ENCODE measurements around the gene RNF41.
A peak's percentile ranks its signal among the peaks of the same experiment; 100 is the strongest.

The RNF41 gene

GRCh38 chr12:56243731-56244181 is 22.0 kb upstream of the RNF41 start:
- no peak for DNase-seq (ENCODE audit: low read depth)

DNA sequence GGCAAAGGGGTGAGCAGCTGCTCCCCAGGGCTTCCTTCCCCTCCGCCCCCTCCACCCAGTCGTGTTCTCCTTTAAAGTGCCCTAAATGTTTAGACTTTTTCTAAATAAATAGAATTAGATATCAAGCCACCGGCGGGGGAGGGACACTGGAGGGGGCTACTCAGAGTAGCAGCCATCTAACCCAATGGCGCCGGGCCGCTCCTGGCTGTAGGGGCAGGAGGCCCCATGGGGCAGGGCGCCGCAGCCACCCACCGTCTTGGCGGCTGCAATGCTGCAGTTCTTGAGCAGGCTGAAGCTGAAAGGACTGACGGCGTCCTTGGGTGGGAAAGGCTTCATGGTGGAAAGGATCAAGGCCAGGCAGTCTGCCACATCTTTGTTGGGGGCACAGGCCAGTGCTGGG is 21.3 kb upstream of the RNF41 start:
- DNase-seq (ENCODE audit: low read depth) = no peak

GRCh38 chr12:56241424-56242303 is 19.9 kb upstream of the RNF41 start:
- DNase-seq (ENCODE audit: low read depth) = no peak

DNA sequence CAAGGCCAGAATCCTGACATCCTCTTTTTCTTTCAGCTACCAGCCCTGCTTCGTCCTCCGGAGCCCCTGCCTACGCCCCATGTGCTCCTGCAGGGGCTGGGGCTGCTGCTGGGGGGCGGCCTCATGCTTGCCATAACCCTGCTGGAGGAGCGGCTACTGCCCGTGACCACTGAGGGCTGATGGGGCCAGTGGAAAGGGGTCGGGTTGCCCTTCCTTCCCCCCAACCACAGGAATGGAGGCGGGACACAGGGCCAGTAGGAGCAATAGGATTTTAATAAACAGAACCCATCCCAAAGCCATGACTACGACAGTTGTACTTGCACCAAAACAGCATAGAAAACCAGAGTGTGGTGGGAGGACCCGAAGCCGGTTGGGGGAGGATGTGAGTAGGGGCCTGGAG is 15.8 kb upstream of the RNF41 start:
- no peak for DNase-seq (ENCODE audit: low read depth)

GRCh38 chr12:56236985-56237384 is 15.3 kb upstream of the RNF41 start:
- DNase-seq (ENCODE audit: low read depth) = no peak

DNA sequence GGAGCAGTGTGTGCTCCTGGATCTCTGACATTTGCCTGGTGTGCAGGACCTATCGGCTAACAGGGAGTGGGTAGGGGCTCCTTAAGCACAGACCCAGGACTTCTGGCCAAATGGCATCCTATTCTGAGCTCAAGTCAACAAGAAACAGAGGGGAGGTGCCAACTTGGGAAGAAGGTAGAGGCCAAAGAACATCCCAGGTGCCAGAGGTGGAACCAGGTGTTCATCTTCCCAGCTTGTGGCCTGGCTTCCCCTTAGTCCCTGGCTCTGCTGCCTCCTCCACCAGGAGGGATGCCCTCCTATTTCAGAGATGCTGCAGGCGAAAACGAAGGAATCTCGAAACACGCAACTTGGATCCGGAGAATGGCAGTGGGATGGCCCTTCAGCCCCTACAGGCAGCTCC is 14.4 kb upstream of the RNF41 start:
- DNase-seq (ENCODE audit: low read depth) = no peak

DNA sequence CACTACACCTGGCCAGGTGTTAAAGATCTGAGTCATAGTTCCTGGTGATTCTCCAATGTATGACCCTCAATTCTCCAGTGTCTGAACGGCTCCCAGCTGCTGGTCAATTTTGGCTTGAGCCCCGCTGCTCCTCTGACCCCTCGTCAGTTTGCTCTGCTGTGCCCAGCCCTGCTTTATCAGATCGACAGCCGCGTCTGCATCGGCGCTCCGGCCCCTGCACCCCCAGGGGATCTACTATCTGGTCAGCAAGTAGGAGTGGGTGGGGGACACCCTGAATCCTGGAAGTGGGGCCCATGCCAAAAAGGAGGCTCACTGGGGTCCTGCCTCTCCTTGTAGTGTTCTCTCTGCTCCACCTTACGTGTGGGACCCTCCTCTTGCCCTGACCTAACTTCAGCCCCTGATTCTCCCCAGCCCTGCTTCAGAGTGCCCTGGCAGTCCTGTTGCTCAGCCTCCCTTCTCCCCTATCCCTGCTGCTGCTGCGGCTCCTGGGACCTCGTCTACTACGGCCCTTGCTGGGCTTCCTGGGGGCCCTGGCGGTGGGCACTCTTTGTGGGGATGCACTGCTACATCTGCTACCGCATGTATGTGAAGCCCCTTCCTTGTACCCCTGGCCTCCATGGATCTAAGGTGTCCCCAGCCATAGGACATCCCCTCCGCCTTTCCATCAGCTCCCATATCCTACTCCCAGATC is 13.2 kb upstream of the RNF41 start:
- DNase-seq (ENCODE audit: low read depth) = no peak

DNA sequence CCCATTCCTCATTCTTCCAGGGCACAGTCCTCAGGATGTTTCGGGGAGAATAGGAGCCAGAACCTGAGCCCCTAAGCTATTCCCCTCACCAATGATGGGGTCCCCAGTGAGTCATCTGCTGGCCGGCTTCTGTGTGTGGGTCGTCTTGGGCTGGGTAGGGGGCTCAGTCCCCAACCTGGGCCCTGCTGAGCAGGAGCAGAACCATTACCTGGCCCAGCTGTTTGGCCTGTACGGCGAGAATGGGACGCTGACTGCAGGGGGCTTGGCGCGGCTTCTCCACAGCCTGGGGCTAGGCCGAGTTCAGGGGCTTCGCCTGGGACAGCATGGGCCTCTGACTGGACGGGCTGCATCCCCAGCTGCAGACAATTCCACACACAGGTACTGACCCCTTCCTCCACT is 9.5 kb upstream of the RNF41 start:
- DNase-seq (ENCODE audit: low read depth) = no peak

- no peak for DNase-seq (ENCODE audit: low read depth)
Measured at GRCh38 chr12:56230432-56231183, 8.9 kb upstream of the RNF41 start.

DNA sequence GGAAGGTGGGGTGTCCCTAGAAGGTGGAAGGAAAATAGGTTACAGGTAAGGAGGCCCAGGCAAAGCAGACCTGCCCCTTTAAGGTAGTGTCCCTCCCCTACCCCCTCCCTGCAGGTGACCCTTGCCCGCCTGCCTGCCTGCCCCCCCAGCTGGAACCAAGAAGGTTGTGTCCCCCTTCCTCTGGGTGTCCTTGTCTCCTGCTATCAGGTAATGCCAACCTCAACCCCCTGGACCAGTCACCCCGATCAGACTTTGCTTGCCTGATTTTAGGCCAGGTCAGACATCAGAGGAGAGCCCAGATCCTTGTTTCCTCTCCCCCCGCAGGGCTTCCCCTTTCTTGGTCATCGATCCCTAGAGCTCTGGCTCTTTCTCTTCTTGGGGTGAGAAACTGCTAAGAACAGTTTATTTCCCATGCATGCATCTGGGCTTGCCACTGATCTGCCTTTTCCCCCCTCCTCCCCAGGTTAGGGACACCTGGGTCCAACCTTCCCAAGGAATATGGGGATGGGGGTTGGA is 8.3 kb upstream of the RNF41 start, which contains the start of gene SLC39A5:
SLC39A5 (plus strand) TSS at position 136 of the 516 bp plus-strand sequence. CDS start 1,224 bp downstream, outside the sequence.
- no peak for DNase-seq (ENCODE audit: low read depth)

DNA sequence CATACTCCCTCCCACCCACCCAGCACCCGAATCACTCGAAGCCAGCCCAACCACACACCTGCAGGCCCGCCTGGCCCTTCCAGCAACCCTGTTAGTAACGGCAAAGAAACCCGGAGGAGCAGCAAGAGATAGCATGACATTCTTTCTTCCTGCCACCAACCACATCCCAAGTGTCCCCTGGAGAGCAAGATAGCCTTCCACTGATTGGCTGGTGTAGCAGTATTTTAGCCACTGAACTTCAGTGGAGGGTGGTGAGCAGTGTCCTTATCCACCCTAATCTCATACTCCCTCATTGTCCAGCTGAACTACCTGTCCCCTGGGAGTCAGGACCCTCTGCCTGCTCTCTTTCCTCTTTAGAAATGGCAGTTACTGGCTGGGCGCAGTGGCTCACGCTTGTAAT is 7.4 kb upstream of the RNF41 start:
- no peak for DNase-seq (ENCODE audit: low read depth)

- DNase-seq (ENCODE audit: low read depth) = no peak
Measured at GRCh38 chr12:56224954-56225353, 3.2 kb upstream of the RNF41 start.

GRCh38 chr12:56224102-56224701 is 2.5 kb upstream of the RNF41 start, which contains the start of gene NABP2:
Gene NABP2, plus strand, starts transcription at chr12:56224342. Its CDS starts 515 bp downstream, at chr12:56224857.
- DNase-seq (ENCODE audit: low read depth) = peak; percentile 98

DNA sequence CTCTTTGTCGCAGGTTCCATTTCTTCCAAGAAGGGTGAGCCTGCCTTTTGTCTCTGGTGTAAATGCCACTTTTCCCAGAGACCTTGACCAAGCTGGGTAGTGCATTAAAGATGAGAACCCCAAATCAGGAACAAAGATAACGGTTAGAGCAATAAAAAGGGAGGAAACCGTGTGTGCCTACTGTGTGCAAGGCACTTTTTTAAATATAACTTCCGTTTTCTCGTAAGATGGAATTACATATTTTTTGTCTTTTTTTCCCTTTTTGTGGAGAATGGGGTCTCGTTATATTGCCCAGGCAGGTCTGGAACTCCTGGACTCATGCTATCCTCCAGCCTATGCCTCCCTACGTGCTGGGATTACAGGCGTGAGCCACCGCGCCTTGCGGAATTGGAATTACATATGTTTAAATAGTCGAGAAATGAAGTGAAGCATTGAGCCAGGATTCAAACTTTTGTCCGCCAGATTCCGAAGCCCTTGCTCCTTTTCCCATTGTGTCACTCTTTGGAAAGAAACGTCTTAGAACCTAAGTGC is 1.9 kb upstream of the RNF41 start:
- no peak for DNase-seq (ENCODE audit: low read depth)

DNA sequence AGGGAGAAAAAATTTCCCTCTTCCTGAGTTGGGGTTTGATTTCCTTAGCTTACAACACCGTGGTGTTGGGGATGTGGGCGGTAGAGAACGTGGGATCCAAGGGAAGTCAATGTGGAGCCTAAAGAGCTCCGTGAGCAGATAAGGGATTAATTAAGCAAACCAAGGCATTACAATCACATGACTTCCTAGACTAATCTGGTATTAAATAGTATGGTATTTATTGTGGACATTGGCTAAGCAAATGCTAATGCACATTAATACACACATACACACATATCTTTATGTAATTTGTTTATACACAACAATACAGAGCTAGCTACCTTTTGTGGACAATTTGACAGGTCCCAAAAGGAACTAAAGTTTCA is 791 bp upstream of the RNF41 start:
- no peak for DNase-seq (ENCODE audit: low read depth)

GRCh38 chr12:56221232-56221756 is 428 bp downstream of the RNF41 start:
- peak; percentile 58 for DNase-seq (ENCODE audit: low read depth)

DNA sequence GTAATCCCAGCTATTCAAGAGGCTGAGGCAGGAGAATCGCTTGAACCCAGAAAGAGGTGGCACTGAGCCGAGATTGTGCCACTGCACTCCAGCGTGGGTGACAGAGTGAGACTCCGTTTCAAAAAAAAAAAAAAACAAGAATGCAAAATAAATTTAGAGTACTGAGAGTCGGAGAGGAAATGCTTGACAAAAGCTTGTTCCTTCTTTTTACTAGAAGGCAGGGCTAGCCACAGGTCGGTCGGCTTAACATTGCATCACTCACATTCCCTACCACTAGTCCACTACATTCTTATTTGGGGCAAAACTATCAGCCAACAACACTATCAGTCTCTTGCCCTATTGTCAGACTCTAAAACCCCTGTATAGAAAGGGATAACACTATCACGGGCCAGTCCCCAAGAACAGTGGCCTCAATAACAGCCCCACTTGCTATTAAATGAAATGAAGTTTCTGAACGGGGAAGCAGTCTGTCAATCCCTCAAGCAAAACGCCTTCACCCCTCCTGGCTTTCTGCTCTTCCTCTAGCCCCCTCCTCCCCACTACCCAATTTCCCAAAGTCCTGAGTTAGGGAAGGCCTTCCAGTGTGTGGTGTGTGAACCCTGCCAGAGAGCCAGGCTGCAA is 1.0 kb downstream of the RNF41 start:
- no peak for DNase-seq (ENCODE audit: low read depth)

DNA sequence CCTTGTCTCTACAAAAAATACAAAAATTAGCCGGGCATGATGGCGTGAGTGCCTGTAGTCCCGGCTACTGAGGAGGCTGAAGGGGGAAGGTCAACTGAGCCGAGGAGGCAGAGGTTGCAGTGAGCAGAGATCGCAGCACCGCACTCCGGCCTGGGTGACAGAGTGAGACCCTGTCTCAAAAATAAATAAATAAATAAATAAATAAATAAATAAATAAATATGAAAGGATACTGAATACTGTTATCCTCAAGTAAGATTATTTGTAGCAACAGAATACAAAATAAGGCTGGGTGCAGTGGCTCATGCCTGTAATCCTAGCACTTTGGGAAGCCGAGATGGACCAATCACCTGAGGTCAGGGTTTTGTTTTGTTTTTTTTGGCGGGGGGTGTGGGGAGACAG is 1.9 kb downstream of the RNF41 start:
- DNase-seq (ENCODE audit: low read depth) = no peak

GRCh38 chr12:56216461-56216860 is 5.3 kb downstream of the RNF41 start:
- DNase-seq (ENCODE audit: low read depth) = no peak

GRCh38 chr12:56213878-56214277 is 7.8 kb downstream of the RNF41 start:
- DNase-seq (ENCODE audit: low read depth) = no peak

DNA sequence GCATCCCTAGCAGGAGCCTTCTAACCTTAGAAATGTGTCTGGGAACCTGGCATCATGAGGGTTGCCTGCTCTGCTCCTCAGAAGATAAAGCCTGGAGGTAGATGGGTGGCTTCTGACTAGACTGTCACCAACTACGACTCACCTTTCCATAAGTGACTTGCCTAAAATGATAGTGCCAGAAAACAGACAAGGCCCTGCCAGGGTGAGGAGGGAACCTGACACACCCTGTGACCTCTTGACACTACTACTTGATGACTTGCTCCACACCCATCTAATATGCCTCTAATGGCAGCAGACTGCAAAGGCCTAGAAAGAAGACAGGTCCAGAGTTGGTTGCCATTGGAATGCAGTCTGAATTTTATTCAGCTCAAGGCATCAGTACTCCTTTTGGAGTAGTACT is 9.4 kb downstream of the RNF41 start:
- DNase-seq (ENCODE audit: low read depth) = no peak

Data from stromal cell of bone marrow (primary cell).